A673 (cell line): ENCODE results near the gene TRIM13. TPM values are rescaled to one million over a fixed set of nuclear protein-coding genes. Genes with fewer than 3 reads are reported as not detected.

Experiments used
- BruUV-seq: library from RNA; stranded (reverse); fragments of 400-500 nt; replicated peaks from 2 replicates; lab custom pipeline; 2021; lab: Mats Ljungman, UMichigan
- CTCF ChIA-PET: fragments of 300-600 bp; sonication (Branson Sonifier 250); formaldehyde crosslinking; loops from one replicate; lab custom pipeline; 2022; ENCODE audit warnings: antibody characterized with exemption; lab: Charles Lee
- POLR2A ChIA-PET: fragments of 300-600 bp; sonication (Branson Sonifier 250); formaldehyde crosslinking; loops from one replicate; lab custom pipeline; 2022; ENCODE audit warnings: antibody characterized with exemption; ENCODE audit not compliant: low non-redundant PET; lab: Charles Lee
- DNase-seq: peaks from one replicate; pipeline ENCODE4 v3.0.0-alpha.2; 2015; ENCODE audit warnings: low spot score
- H3K27ac ChIP-seq: fragments of 200-600 bp; sonication (generic); 2 replicates; pipeline ENCODE4 v1.5.1; 2016; ENCODE audit warnings: mixed run types, low read depth, mild to moderate bottlenecking, mixed read lengths, antibody characterized with exemption, low read length; ENCODE audit not compliant: poor library complexity, severe bottlenecking
- H3K27me3 ChIP-seq: fragments of 200-600 bp; sonication (generic); replicated peaks from 2 replicates; pipeline ENCODE4 v1.6.1; 2017; ENCODE audit warnings: mixed run types, low read depth, mild to moderate bottlenecking, mixed read lengths, antibody characterized with exemption, low read length; ENCODE audit not compliant: insufficient read depth, poor library complexity
- H3K36me3 ChIP-seq: fragments of 200-600 bp; sonication (generic); 2 replicates; pipeline ENCODE4 v1.6.1; 2016; ENCODE audit warnings: mixed run types, mild to moderate bottlenecking, mixed read lengths, antibody characterized with exemption, low read length; ENCODE audit not compliant: insufficient read depth, poor library complexity, severe bottlenecking
- H3K4me1 ChIP-seq: fragments of 200-600 bp; sonication (generic); 2 replicates; pipeline ENCODE4 v1.6.1; 2017; ENCODE audit warnings: mixed run types, mild to moderate bottlenecking, mixed read lengths, antibody characterized with exemption, low read length; ENCODE audit not compliant: insufficient read depth, poor library complexity, severe bottlenecking
- H3K4me3 ChIP-seq: fragments of 200-600 bp; sonication (generic); 2 replicates; pipeline ENCODE4 v1.5.1; 2016; ENCODE audit warnings: low read depth, mixed run types, mild to moderate bottlenecking, mixed read lengths, low read length; ENCODE audit not compliant: poor library complexity, severe bottlenecking
- H3K9me3 ChIP-seq: fragments of 200-600 bp; sonication (generic); 2 replicates; pipeline ENCODE4 v1.6.1; 2016; ENCODE audit warnings: mixed run types, low read depth, mild to moderate bottlenecking, mixed read lengths, antibody characterized with exemption, low read length; ENCODE audit not compliant: poor library complexity, severe bottlenecking
- EZH2 ChIP-seq: fragments of 200-600 bp; sonication (generic); IDR thresholded peaks from 2 replicates; pipeline ENCODE4 v1.6.1; 2017; ENCODE audit warnings: borderline replicate concordance, low read depth, mild to moderate bottlenecking, mixed read lengths, antibody characterized with exemption, low read length; ENCODE audit not compliant: poor library complexity, severe bottlenecking
- intact Hi-C: fragments of 100-400 bp; cut with micrococcal nuclease; formaldehyde crosslinking; loops from one replicate; pipeline ENCODE4 v1.10.0; 2022; ENCODE audit not compliant: unreplicated experiment
- total RNA-seq: library from RNA; stranded (reverse); gene quantifications from 2 replicates; pipeline ENCODE4 v1.2.3, GENCODE V29; 2021
- TF ChIP-seq, protein P1 (sequence below): fragments of 300-800, 200-600 bp; sonication (generic); conservative IDR thresholded peaks from 2 replicates; pipeline ENCODE4 v1.5.1; 2017; ENCODE audit warnings: low read depth, mild to moderate bottlenecking, antibody characterized with exemption, low read length, moderate library complexity, mixed read lengths

TRIM13 gene
- total RNA-seq, 1 experiment from 2014 or later = 38.7 TPM

GRCh38 chr13:50015750-50016149, 18.9 kb downstream of the TRIM13 start:
- no TSS peak for BruUV-seq
- no peak for DNase-seq
- Histone ChIP-seq H3K27ac (no peak overlapping the region), H3K9me3 (no peaks in the 10 kb centered on the region), H3K4me3 (no peak overlapping the region), H3K4me1 (peaks cover 6% of the 10 kb centered on the region), H3K27me3 (no peaks in the 10 kb centered on the region), H3K36me3 (peaks cover 27% of the 10 kb centered on the region)
- intact Hi-C loops = no loop called here
- TF ChIP-seq, protein P1, sequence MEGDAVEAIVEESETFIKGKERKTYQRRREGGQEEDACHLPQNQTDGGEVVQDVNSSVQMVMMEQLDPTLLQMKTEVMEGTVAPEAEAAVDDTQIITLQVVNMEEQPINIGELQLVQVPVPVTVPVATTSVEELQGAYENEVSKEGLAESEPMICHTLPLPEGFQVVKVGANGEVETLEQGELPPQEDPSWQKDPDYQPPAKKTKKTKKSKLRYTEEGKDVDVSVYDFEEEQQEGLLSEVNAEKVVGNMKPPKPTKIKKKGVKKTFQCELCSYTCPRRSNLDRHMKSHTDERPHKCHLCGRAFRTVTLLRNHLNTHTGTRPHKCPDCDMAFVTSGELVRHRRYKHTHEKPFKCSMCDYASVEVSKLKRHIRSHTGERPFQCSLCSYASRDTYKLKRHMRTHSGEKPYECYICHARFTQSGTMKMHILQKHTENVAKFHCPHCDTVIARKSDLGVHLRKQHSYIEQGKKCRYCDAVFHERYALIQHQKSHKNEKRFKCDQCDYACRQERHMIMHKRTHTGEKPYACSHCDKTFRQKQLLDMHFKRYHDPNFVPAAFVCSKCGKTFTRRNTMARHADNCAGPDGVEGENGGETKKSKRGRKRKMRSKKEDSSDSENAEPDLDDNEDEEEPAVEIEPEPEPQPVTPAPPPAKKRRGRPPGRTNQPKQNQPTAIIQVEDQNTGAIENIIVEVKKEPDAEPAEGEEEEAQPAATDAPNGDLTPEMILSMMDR = no peak
- TF ChIP-seq EZH2 = no peak
- ChIA-PET CTCF (no interaction called here), POLR2A (no interaction called here)

DNA sequence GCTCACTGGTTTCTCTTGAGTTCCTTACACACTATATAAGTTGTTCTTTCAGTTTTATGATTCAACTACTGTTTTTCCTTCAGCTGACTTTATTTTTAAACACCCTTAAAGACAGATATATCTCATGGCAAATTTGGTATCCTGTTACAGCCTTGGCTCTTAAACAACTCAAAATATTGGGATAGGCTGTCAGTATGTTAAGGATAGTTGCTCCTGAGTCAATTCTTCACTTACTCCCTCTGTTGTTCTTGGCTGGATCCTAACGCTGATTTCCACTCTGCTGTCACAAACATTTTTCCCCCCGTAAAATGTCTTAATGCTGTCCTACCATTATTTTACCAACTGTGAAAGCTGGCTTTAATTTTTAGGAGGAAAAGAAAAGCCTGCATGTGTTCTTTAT, 19.6 kb downstream of the TRIM13 start:
- DNase-seq = no peak
- Histone ChIP-seq H3K4me1 (peaks cover 6% of the 10 kb centered on the region), H3K27ac (no peak overlapping the region), H3K27me3 (no peaks in the 10 kb centered on the region), H3K4me3 (no peak overlapping the region), H3K36me3 (peaks cover 24% of the 10 kb centered on the region), H3K9me3 (no peaks in the 10 kb centered on the region)
- POLR2A ChIA-PET = no interaction called here
- TF ChIP-seq, protein P1 = no peak
- no peak for TF ChIP-seq EZH2
- intact Hi-C loops = no loop called here
- CTCF ChIA-PET = no interaction called here
- BruUV-seq = no TSS peak

DNA sequence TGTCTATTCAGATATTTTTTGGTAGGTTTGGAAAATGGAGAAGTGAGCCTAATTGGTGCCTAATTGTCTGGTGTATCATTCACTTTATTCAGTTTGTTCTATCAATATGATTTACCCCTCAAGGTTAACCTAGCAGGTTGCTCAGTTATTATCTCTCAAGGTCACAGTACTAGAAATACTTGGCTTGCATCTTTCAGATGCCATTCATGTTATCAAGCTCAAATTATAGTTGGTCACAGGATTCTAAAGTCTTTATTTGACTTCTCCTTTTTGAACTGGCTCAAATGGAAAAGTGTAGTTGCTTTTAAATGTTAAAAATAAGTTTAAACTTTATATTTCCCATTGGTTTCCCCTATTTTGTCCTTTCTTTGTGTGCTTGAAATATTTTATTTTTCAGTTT, 21.0 kb downstream of the TRIM13 start:
- no TSS peak for BruUV-seq
- no peak for TF ChIP-seq EZH2
- TF ChIP-seq, protein P1 = no peak
- POLR2A ChIA-PET = no interaction called here
- CTCF ChIA-PET = no interaction called here
- H3K27ac ChIP-seq = no peak overlapping the region
- H3K4me1 ChIP-seq = peaks cover 6% of the 10 kb centered on the region
- no peaks in the 10 kb centered on the region for H3K27me3 ChIP-seq
- peaks cover 12% of the 10 kb centered on the region for H3K36me3 ChIP-seq
- H3K4me3 ChIP-seq = no peak overlapping the region
- no peaks in the 10 kb centered on the region for H3K9me3 ChIP-seq
- intact Hi-C loops = no loop called here
- no peak for DNase-seq
